ENCODE measurements around the gene KNDC1. TPM values are rescaled to one million over a fixed set of nuclear protein-coding genes. Genes with fewer than 3 reads are reported as not detected.

Gene KNDC1
- total RNA-seq, 2 donors from 2014 or later, result 0.59 to 1.8 TPM

GRCh38 chr10:133246236-133246626, 86.2 kb downstream of the KNDC1 start:
- Histone ChIP-seq H3K36me3 (no peaks in the 10 kb centered on the region), H3K27ac (no peak overlapping the region), H3K4me1 (no peaks in the 10 kb centered on the region), H3K4me3 (no peak overlapping the region), H3K9me3 (no peaks in the 10 kb centered on the region), H3K27me3 (no peaks in the 10 kb centered on the region)
- DNase-seq (ENCODE audit: low spot score), result no peak
- no peak for TF ChIP-seq CTCF (IDR thresholded peaks at IDR 0.05)

GRCh38 chr10:133247681-133248333, 87.8 kb downstream of the KNDC1 start:
- no peak for DNase-seq (ENCODE audit: low spot score)
- Histone ChIP-seq H3K27ac (no peak overlapping the region), H3K4me1 (peaks cover 0 to 9% of the 10 kb centered on the region in 2 donors), H3K4me3 (no peak overlapping the region), H3K36me3 (no peaks in the 10 kb centered on the region), H3K9me3 (no peaks in the 10 kb centered on the region), H3K27me3 (no peaks in the 10 kb centered on the region)
- TF ChIP-seq CTCF (IDR thresholded peaks at IDR 0.05), result no peak

GRCh38 chr10:133248334-133248715, 88.3 kb downstream of the KNDC1 start:
- DNase-seq (ENCODE audit: low spot score), result no peak
- no peaks in the 10 kb centered on the region for H3K9me3 ChIP-seq
- H3K27me3 ChIP-seq, result no peaks in the 10 kb centered on the region
- H3K4me1 ChIP-seq, result peaks cover 0 to 9% of the 10 kb centered on the region in 2 donors
- TF ChIP-seq CTCF (IDR thresholded peaks at IDR 0.05), result no peak
- H3K27ac ChIP-seq, result no peak overlapping the region
- no peaks in the 10 kb centered on the region for H3K36me3 ChIP-seq
- H3K4me3 ChIP-seq, result no peak overlapping the region

GRCh38 chr10:133249094-133249780, 89.2 kb downstream of the KNDC1 start:
- peaks cover 0 to 9% of the 10 kb centered on the region in 2 donors for H3K4me1 ChIP-seq
- H3K27ac ChIP-seq, result no peak overlapping the region
- TF ChIP-seq CTCF (IDR thresholded peaks at IDR 0.05), result no peak
- H3K36me3 ChIP-seq, result no peaks in the 10 kb centered on the region
- no peaks in the 10 kb centered on the region for H3K27me3 ChIP-seq
- H3K9me3 ChIP-seq, result no peaks in the 10 kb centered on the region
- DNase-seq (ENCODE audit: low spot score), result no peak
- no peak overlapping the region for H3K4me3 ChIP-seq

- no peak overlapping the region for H3K4me3 ChIP-seq
- DNase-seq (ENCODE audit: low spot score), result no peak
- no peak for TF ChIP-seq CTCF (IDR thresholded peaks at IDR 0.05)
- H3K9me3 ChIP-seq, result no peaks in the 10 kb centered on the region
- no peaks in the 10 kb centered on the region for H3K27me3 ChIP-seq
- H3K4me1 ChIP-seq, result peaks cover 0 to 9% of the 10 kb centered on the region in 2 donors
- no peak overlapping the region for H3K27ac ChIP-seq
- H3K36me3 ChIP-seq, result no peaks in the 10 kb centered on the region
These were observed 90.1 kb downstream of the KNDC1 start for GRCh38 chr10:133249975-133250754.
